GM12878 (cell line): ENCODE measurements around the gene COIL. TPM values are rescaled to one million over a fixed set of nuclear protein-coding genes. Genes with fewer than 3 reads are reported as not detected.

Source experiments
- ATAC-seq: fragments of 200-7000 bp; cut with Tn5 transposase; 3 replicates; pipeline ENCODE4 v1.9.1; 2020; ENCODE audit warnings: mild to moderate bottlenecking, moderate library complexity
- BruUV-seq: library from RNA; stranded (reverse); fragments of 400-500 nt; replicated peaks from 2 replicates; lab custom pipeline; 2021; lab: Mats Ljungman, UMichigan
- CTCF ChIA-PET: fragments of 300-600 bp; sonication (Branson Sonifier 250); formaldehyde crosslinking; extraction: SDS; loops from one replicate; lab custom pipeline; 2021; ENCODE audit warnings: inconsistent platforms; lab: Yijun Ruan, JAX
- POLR2A ChIA-PET: fragments of 350-600 bp; formaldehyde crosslinking; extraction: SDS; loops from one replicate; lab custom pipeline; 2021; ENCODE audit warnings: inconsistent platforms; lab: Charles Lee
- RAD21 ChIA-PET: fragments of 300-600 bp; sonication (Branson Sonifier 250); formaldehyde crosslinking; loops from one replicate; lab custom pipeline; 2023; ENCODE audit warnings: antibody characterized with exemption; ENCODE audit not compliant: unreplicated experiment; lab: Charles Lee
- SMC1A ChIA-PET: fragments of 300-600 bp; sonication (Branson Sonifier 250); formaldehyde crosslinking; loops from one replicate; lab custom pipeline; 2023; ENCODE audit not compliant: unreplicated experiment, uncharacterized antibody; lab: Charles Lee
- DNase-seq: peaks from one replicate; pipeline ENCODE4 v3.0.0-alpha.2; 2011; ENCODE audit warnings: low read depth, low spot score
- FAIRE-seq: peaks from 3 replicates; lab custom pipeline; 2011; peaks lifted over from hg19 to GRCh38; lab: Jason Lieb, UNC
- H2AFZ ChIP-seq: 2 replicates; pipeline ENCODE4 v1.6.0; 2011; ENCODE audit warnings: low read depth, low read length, control low read depth; ENCODE audit not compliant: control insufficient read depth
- H3K27ac ChIP-seq: 2 replicates; pipeline ENCODE4 v1.5.1; 2011; ENCODE audit warnings: control low read depth; ENCODE audit not compliant: control insufficient read depth, insufficient read depth
- H3K27me3 ChIP-seq, 2 experiments: replicated peaks in 1 of 2; 2 replicates each; pipeline versions ENCODE4 v1.6.0 to v1.6.1; 2011; ENCODE audit warnings: low read length in 1 of 2; ENCODE audit not compliant: control insufficient read depth in 2 of 2, insufficient read depth in 2 of 2
- H3K36me3 ChIP-seq, 2 experiments: 2 replicates each; pipeline ENCODE4 v1.5.1; 2011; ENCODE audit warnings: low read length in 1 of 2; ENCODE audit not compliant: control insufficient read depth in 2 of 2, insufficient read depth in 2 of 2
- H3K4me1 ChIP-seq: 2 replicates; pipeline ENCODE4 v1.6.1; 2011; ENCODE audit warnings: mild to moderate bottlenecking, low read length, moderate library complexity, mixed read lengths; ENCODE audit not compliant: control insufficient read depth, insufficient read depth
- H3K4me2 ChIP-seq: 2 replicates; pipeline ENCODE4 v1.6.0; 2011; ENCODE audit warnings: control low read depth; ENCODE audit not compliant: control insufficient read depth, insufficient read depth
- H3K4me3 ChIP-seq: fragments of 200-600 bp; sonication (generic); 2 replicates; pipeline ENCODE4 v1.5.1; 2016
- H3K79me2 ChIP-seq: 2 replicates; pipeline ENCODE4 v1.6.0; 2011; ENCODE audit warnings: low read length; ENCODE audit not compliant: control insufficient read depth, insufficient read depth
- H3K9ac ChIP-seq: 2 replicates; pipeline ENCODE4 v1.8.0; 2011; ENCODE audit warnings: low read length, control low read depth, mixed read lengths; ENCODE audit not compliant: control insufficient read depth, insufficient read depth
- H3K9me3 ChIP-seq: replicated peaks from 3 replicates; pipeline ENCODE4 v1.5.1; 2011; ENCODE audit warnings: mild to moderate bottlenecking, low read length; ENCODE audit not compliant: control insufficient read depth, insufficient read depth
- H4K20me1 ChIP-seq: 2 replicates; pipeline ENCODE4 v1.6.0; 2011; ENCODE audit not compliant: control insufficient read depth, insufficient read depth
- CREB1 ChIP-seq: IDR thresholded peaks from 2 replicates; pipeline ENCODE4 v1.6.1; 2012; ENCODE audit warnings: low read depth, mild to moderate bottlenecking, inconsistent platforms
- FOS ChIP-seq: IDR thresholded peaks from 3 replicates; pipeline ENCODE4 v1.6.1; 2011; ENCODE audit warnings: borderline replicate concordance; ENCODE audit not compliant: insufficient read length; ENCODE audit errors: extremely low read depth
- SIX5 ChIP-seq: IDR thresholded peaks from 2 replicates; pipeline ENCODE4 v1.6.1; 2011; ENCODE audit warnings: mild to moderate bottlenecking, low read depth, low read length, moderate library complexity; ENCODE audit not compliant: severe bottlenecking
- SMAD1 ChIP-seq: fragments of 450-650 bp; IDR thresholded peaks from 2 replicates; pipeline ENCODE4 v1.6.1; 2018; ENCODE audit warnings: mild to moderate bottlenecking, low read depth; ENCODE audit not compliant: partially characterized antibody
- ZNF622 ChIP-seq: fragments of 450-650 bp; IDR thresholded peaks from 2 replicates; pipeline ENCODE4 v1.6.1; 2017; ENCODE audit warnings: mild to moderate bottlenecking, inconsistent platforms
- WGBS: methylation state at CpG from one replicate; pipeline ENCODE4 v1.1.6; 2016; ENCODE audit warnings: low lambda C conversion rate; ENCODE audit not compliant: insufficient replicate concordance, insufficient coverage; ENCODE audit errors: missing lambda C conversion rate; 5-methylcytosine and 5-hydroxymethylcytosine counted together
- in situ Hi-C: fragments of 300-500 bp; cut with MboI; formaldehyde crosslinking; loops from 9 replicates; pipeline ENCODE4 v1.14.3; 2018; ENCODE audit warnings: mixed read lengths
- intact Hi-C: fragments of 100-400 bp; cut with micrococcal nuclease; formaldehyde crosslinking; loops from one replicate; pipeline ENCODE4 v1.14.2; 2022; ENCODE audit not compliant: unreplicated experiment
- polyA plus RNA-seq, 11 experiments: library from polyadenylated mRNA; depleted of rRNA in 4 of 11; unstranded in 6 of 11; stranded (reverse) in 5 of 11; fragments of >200 nt; fragmentation: Nextera tagmentation in 4 of 11; fragmentation: Illumina TruSeq in 1 of 11; extraction: Ambion mirVana in 4 of 11; extraction: Trizol in 1 of 11; gene quantifications; 1 replicate in 1 of 11; 2 replicates in 10 of 11; pipeline versions ENCODE4 v1.2.1 to v1.2.3, GENCODE V29; 2011 to 2016; ENCODE audit warnings: inconsistent platforms in 2 of 11, missing spikeins in 2 of 11, low read depth in 1 of 11
- total RNA-seq, 4 experiments: library from RNA; depleted of rRNA in 3 of 4; stranded (reverse); fragments of >200 nt in 3 of 4; fragmentation: Illumina TruSeq in 1 of 4; extraction: Trizol in 1 of 4; gene quantifications; 2 replicates each; pipeline versions ENCODE4 v1.2.1 to v1.2.3, GENCODE V29; 2013 to 2021
- TF ChIP-seq, protein P1 (sequence below): fragments of 450-650 bp; IDR thresholded peaks from 2 replicates; pipeline ENCODE4 v1.6.1; 2017; ENCODE audit warnings: borderline replicate concordance
- TF ChIP-seq, protein P2 (sequence below): fragments of 450-650 bp; IDR thresholded peaks from 2 replicates; pipeline ENCODE4 v1.6.1; 2016; ENCODE audit warnings: mild to moderate bottlenecking, moderate library complexity, borderline replicate concordance
- TF ChIP-seq, protein P3 (sequence below): IDR thresholded peaks from 2 replicates; pipeline ENCODE4 v1.6.1; 2011; ENCODE audit warnings: mild to moderate bottlenecking, low read depth, low read length, moderate library complexity; ENCODE audit not compliant: insufficient replicate concordance
- TF ChIP-seq, protein P4 (sequence below): IDR thresholded peaks from 2 replicates; pipeline ENCODE4 v1.6.1; 2012; ENCODE audit warnings: improper control_type of control experiment, low read depth, low read length; ENCODE audit not compliant: insufficient replicate concordance

Gene COIL
- total and polyA plus RNA-seq, 10 of the 15 experiments (the other 5 are each of a cell fraction or from before 2014, with no cell fraction given): 13.7 to 24.3 (median 17.4) TPM

DNA sequence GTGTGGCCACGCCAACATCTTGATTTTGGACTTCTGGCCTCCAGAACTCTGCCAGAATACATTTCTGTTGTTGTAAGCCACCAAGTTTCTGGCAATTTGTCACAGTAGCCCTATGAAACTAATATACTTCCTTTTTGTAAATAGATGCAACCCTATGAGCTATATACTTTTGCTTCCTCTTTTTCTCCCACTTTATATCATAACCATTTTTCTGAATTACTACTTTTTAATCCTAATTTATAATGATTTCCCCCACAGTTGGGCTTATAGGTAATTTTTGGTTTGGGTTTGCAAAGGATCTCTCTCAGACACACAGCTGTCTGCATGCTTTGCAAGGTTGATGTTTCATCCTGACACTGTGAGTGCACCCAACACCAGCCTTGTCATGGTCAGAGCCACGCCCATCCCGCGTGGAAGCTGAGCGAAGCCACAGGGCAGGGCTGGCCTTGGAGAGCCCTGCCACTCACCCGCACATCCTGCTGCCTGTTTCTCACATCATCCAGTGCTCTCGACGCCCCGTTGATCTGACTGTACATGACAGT is 52.8 kb downstream of the COIL start:
- peak overlapping the region; percentile 83 for H3K4me2 ChIP-seq
- in situ Hi-C loops: no loop called here
- FAIRE-seq (peak; percentile 72), DNase-seq (peak; percentile 60), ATAC-seq (peak; percentile 88)
- no peak overlapping the region; the same call in 1 of the 2 replicates for H3K9ac ChIP-seq
- POLR2A ChIA-PET: interaction anchor here (1.0 to 1.9 kb wide), 3 partner anchors 9 to 74 kb away, joined by 3 to 8 read pairs (median 4); partner anchors contain the start of genes C17orf67 and DGKE
- H3K9me3 ChIP-seq: no peaks in the 10 kb centered on the region
- 0% methylated on average over 9 of the region's 9 CpGs for WGBS
- no peak overlapping the region for H2AFZ ChIP-seq
- CTCF ChIA-PET: interaction anchor here (0.7 to 1.6 kb wide), 4 partner anchors 31 to 90 kb away, joined by 3 to 4 read pairs (median 4); no protein-coding TSS in a partner anchor
- peaks cover 90% of the 10 kb centered on the region for H3K79me2 ChIP-seq
- intact Hi-C loops: loop anchor here (2.0 kb wide), 1 partner anchor 75 kb away; the partner anchor contains the start of gene C17orf67
- H3K27ac ChIP-seq: peak overlapping the region; percentile 42
- no TSS peak for BruUV-seq
- H3K4me3 ChIP-seq: peak overlapping the region; percentile 79; the same call in 1 of the 2 replicates
- peaks cover 24% of the 10 kb centered on the region for H3K4me1 ChIP-seq
- SMC1A ChIA-PET: interaction anchor here (0.7 to 3.4 kb wide), 14 partner anchors 9 to 1330 kb away, joined by 3 to 15 read pairs (median 4); no protein-coding TSS in a partner anchor
- H4K20me1 ChIP-seq: peaks cover 28% of the 10 kb centered on the region
- H3K36me3 ChIP-seq: peaks cover 17 to 37% of the 10 kb centered on the region in 2 experiments
- H3K27me3 ChIP-seq: no peaks in the 10 kb centered on the region
- RAD21 ChIA-PET: interaction anchor here (1.4 to 1.7 kb wide), 2 partner anchors 13 to 74 kb away, joined by 4 to 7 read pairs; partner anchors contain the start of genes C17orf67 and DGKE
- TF ChIP-seq ZNF622: no peak
- no peak for TF ChIP-seq SMAD1
- peak; percentile 34 for TF ChIP-seq CREB1
- no peak for TF ChIP-seq FOS
- TF ChIP-seq, protein P1, sequence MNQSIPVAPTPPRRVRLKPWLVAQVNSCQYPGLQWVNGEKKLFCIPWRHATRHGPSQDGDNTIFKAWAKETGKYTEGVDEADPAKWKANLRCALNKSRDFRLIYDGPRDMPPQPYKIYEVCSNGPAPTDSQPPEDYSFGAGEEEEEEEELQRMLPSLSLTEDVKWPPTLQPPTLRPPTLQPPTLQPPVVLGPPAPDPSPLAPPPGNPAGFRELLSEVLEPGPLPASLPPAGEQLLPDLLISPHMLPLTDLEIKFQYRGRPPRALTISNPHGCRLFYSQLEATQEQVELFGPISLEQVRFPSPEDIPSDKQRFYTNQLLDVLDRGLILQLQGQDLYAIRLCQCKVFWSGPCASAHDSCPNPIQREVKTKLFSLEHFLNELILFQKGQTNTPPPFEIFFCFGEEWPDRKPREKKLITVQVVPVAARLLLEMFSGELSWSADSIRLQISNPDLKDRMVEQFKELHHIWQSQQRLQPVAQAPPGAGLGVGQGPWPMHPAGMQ: no peak
- TF ChIP-seq SIX5: no peak
- TF ChIP-seq, protein P2, sequence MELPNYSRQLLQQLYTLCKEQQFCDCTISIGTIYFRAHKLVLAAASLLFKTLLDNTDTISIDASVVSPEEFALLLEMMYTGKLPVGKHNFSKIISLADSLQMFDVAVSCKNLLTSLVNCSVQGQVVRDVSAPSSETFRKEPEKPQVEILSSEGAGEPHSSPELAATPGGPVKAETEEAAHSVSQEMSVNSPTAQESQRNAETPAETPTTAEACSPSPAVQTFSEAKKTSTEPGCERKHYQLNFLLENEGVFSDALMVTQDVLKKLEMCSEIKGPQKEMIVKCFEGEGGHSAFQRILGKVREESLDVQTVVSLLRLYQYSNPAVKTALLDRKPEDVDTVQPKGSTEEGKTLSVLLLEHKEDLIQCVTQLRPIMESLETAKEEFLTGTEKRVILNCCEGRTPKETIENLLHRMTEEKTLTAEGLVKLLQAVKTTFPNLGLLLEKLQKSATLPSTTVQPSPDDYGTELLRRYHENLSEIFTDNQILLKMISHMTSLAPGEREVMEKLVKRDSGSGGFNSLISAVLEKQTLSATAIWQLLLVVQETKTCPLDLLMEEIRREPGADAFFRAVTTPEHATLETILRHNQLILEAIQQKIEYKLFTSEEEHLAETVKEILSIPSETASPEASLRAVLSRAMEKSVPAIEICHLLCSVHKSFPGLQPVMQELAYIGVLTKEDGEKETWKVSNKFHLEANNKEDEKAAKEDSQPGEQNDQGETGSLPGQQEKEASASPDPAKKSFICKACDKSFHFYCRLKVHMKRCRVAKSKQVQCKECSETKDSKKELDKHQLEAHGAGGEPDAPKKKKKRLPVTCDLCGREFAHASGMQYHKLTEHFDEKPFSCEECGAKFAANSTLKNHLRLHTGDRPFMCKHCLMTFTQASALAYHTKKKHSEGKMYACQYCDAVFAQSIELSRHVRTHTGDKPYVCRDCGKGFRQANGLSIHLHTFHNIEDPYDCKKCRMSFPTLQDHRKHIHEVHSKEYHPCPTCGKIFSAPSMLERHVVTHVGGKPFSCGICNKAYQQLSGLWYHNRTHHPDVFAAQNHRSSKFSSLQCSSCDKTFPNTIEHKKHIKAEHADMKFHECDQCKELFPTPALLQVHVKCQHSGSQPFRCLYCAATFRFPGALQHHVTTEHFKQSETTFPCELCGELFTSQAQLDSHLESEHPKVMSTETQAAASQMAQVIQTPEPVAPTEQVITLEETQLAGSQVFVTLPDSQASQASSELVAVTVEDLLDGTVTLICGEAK: no peak
- TF ChIP-seq, protein P3, sequence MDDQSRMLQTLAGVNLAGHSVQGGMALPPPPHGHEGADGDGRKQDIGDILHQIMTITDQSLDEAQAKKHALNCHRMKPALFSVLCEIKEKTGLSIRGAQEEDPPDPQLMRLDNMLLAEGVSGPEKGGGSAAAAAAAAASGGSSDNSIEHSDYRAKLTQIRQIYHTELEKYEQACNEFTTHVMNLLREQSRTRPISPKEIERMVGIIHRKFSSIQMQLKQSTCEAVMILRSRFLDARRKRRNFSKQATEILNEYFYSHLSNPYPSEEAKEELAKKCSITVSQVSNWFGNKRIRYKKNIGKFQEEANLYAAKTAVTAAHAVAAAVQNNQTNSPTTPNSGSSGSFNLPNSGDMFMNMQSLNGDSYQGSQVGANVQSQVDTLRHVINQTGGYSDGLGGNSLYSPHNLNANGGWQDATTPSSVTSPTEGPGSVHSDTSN: peak; percentile 87
- TF ChIP-seq, protein P4, sequence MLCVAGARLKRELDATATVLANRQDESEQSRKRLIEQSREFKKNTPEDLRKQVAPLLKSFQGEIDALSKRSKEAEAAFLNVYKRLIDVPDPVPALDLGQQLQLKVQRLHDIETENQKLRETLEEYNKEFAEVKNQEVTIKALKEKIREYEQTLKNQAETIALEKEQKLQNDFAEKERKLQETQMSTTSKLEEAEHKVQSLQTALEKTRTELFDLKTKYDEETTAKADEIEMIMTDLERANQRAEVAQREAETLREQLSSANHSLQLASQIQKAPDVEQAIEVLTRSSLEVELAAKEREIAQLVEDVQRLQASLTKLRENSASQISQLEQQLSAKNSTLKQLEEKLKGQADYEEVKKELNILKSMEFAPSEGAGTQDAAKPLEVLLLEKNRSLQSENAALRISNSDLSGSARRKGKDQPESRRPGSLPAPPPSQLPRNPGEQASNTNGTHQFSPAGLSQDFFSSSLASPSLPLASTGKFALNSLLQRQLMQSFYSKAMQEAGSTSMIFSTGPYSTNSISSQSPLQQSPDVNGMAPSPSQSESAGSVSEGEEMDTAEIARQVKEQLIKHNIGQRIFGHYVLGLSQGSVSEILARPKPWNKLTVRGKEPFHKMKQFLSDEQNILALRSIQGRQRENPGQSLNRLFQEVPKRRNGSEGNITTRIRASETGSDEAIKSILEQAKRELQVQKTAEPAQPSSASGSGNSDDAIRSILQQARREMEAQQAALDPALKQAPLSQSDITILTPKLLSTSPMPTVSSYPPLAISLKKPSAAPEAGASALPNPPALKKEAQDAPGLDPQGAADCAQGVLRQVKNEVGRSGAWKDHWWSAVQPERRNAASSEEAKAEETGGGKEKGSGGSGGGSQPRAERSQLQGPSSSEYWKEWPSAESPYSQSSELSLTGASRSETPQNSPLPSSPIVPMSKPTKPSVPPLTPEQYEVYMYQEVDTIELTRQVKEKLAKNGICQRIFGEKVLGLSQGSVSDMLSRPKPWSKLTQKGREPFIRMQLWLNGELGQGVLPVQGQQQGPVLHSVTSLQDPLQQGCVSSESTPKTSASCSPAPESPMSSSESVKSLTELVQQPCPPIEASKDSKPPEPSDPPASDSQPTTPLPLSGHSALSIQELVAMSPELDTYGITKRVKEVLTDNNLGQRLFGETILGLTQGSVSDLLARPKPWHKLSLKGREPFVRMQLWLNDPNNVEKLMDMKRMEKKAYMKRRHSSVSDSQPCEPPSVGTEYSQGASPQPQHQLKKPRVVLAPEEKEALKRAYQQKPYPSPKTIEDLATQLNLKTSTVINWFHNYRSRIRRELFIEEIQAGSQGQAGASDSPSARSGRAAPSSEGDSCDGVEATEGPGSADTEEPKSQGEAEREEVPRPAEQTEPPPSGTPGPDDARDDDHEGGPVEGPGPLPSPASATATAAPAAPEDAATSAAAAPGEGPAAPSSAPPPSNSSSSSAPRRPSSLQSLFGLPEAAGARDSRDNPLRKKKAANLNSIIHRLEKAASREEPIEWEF: peak; percentile 34
